Small intestine (tissue), 7 donors: Measurements from ENCODE around the gene NR2F1. TPM values are rescaled to one million over a fixed set of nuclear protein-coding genes. Genes with fewer than 3 reads are reported as not detected.
A peak's percentile ranks its signal among the peaks of the same experiment; 100 is the strongest.

Experiments used
- DNase-seq, 2 donors: peaks; one replicate each; pipeline versions ENCODE4 v3.0.0 to v3.0.0-alpha.2; 2013
- FAIRE-seq: peaks from 2 replicates; lab custom pipeline; 2012; peaks lifted over from hg19 to GRCh38; lab: Jason Lieb, UNC
- H3K27ac ChIP-seq, 3 donors: one replicate each; pipeline ENCODE4 v1.5.1; 2013; ENCODE audit warnings: low read length in 2 of 3, mild to moderate bottlenecking in 2 of 3, control low read depth in 1 of 3, inconsistent platforms in 1 of 3, low read depth in 1 of 3, moderate library complexity in 1 of 3
- H3K27me3 ChIP-seq, 3 donors: one replicate each; pipeline ENCODE4 v1.6.1; 2013; ENCODE audit warnings: low read length in 3 of 3, inconsistent platforms in 1 of 3; ENCODE audit not compliant: control insufficient read depth in 3 of 3, insufficient read depth in 3 of 3
- H3K36me3 ChIP-seq, 3 donors: one replicate each; pipeline ENCODE4 v1.6.1; 2013; ENCODE audit warnings: low read length in 3 of 3, inconsistent platforms in 1 of 3, low read depth in 1 of 3, mild to moderate bottlenecking in 1 of 3, moderate library complexity in 1 of 3; ENCODE audit not compliant: control insufficient read depth in 3 of 3, insufficient read depth in 2 of 3
- H3K4me1 ChIP-seq, 3 donors: one replicate each; pipeline ENCODE4 v1.6.1; 2013; ENCODE audit warnings: low read length in 2 of 3, inconsistent platforms in 1 of 3, low read depth in 1 of 3, mild to moderate bottlenecking in 1 of 3, moderate library complexity in 1 of 3; ENCODE audit not compliant: control insufficient read depth in 3 of 3, insufficient read depth in 2 of 3
- H3K4me3 ChIP-seq, 3 donors: one replicate each; pipeline ENCODE4 v1.5.1; 2013; ENCODE audit warnings: low read length in 3 of 3, control low read depth in 1 of 3, inconsistent platforms in 1 of 3, low read depth in 1 of 3, mild to moderate bottlenecking in 1 of 3, moderate library complexity in 1 of 3
- H3K9me3 ChIP-seq, 2 donors: one replicate each; pipeline ENCODE4 v1.6.1; 2013; ENCODE audit warnings: low read depth in 1 of 2, low read length in 1 of 2; ENCODE audit not compliant: control insufficient read depth in 2 of 2, insufficient read depth in 1 of 2
- WGBS, 3 donors: extraction: QIAGEN DNeasy Blood & Tissue Kit; methylation state at CpG; one replicate each; pipeline ENCODE4 v1.1.7; 2013; 5-methylcytosine and 5-hydroxymethylcytosine counted together
- polyA plus RNA-seq, 4 donors: library from polyadenylated mRNA; stranded (reverse) in 3 of 4; unstranded in 1 of 4; fragments of 200-250 nt in 3 of 4; fragments of 120-200 nt in 1 of 4; gene quantifications; one replicate each; pipeline versions ENCODE4 v1.2.1 to v1.2.3, GENCODE V29; 2013
- donor health status: healthy with polysubstance abuse.
- donor health status: control.
- donor health status: control.
- donor health status: Bipolar disorder and iron deficiency.
- donor health status: healthy.

The NR2F1 gene
- polyA plus RNA-seq, 4 donors: 0.67 to 12.1 (median 3.7) TPM

GRCh38 chr5:93599001-93599379, 16.0 kb downstream of the NR2F1 start:
- FAIRE-seq (no peak), DNase-seq (no peak)
- Histone ChIP-seq H3K4me3 (no peak overlapping the region), H3K36me3 (peaks cover 0 to 4% (median 0%) of the 10 kb centered on the region in 3 donors), H3K27me3 (peaks cover 8 to 96% (median 60%) of the 10 kb centered on the region in 3 donors), H3K9me3 (peaks cover 0 to 14% of the 10 kb centered on the region in 2 donors), H3K27ac (no peak overlapping the region), H3K4me1 (peaks cover 0 to 12% (median 0%) of the 10 kb centered on the region in 3 donors)
- WGBS, 3 donors: 12 to 35% (median 15%) methylated on average over 5 of the region's 5 CpGs

GRCh38 chr5:93599399-93600120, 16.5 kb downstream of the NR2F1 start:
- peaks cover 0 to 4% (median 0%) of the 10 kb centered on the region in 3 donors for H3K36me3 ChIP-seq
- H3K27me3 ChIP-seq: peaks cover 8 to 100% (median 62%) of the 10 kb centered on the region in 3 donors
- peaks cover 0 to 12% (median 0%) of the 10 kb centered on the region in 3 donors for H3K4me1 ChIP-seq
- FAIRE-seq (no peak), DNase-seq (peak in 1 of 2 donors; percentile 16)
- H3K9me3 ChIP-seq: peaks cover 0 to 14% of the 10 kb centered on the region in 2 donors
- no peak overlapping the region for H3K4me3 ChIP-seq
- H3K27ac ChIP-seq: no peak overlapping the region
- WGBS, 3 donors: 10 to 33% (median 14%) methylated on average over 17 of the region's 17 CpGs

GRCh38 chr5:93600409-93601070, 17.5 kb downstream of the NR2F1 start:
- Histone ChIP-seq H3K36me3 (no peaks in the 10 kb centered on the region), H3K9me3 (peaks cover 0 to 5% of the 10 kb centered on the region in 2 donors), H3K27me3 (peaks cover 5 to 99% (median 59%) of the 10 kb centered on the region in 3 donors), H3K4me1 (peaks cover 0 to 12% (median 0%) of the 10 kb centered on the region in 3 donors), H3K4me3 (no peak overlapping the region), H3K27ac (no peak overlapping the region)
- FAIRE-seq (no peak), DNase-seq (peak in 1 of 2 donors; percentile 4)
- 10 to 28% (median 18%) methylated on average over 8 of the region's 8 CpGs for WGBS, 3 donors

GRCh38 chr5:93601071-93601801, 18.2 kb downstream of the NR2F1 start:
- FAIRE-seq (no peak), DNase-seq (no peak)
- Histone ChIP-seq H3K27ac (no peak overlapping the region), H3K4me3 (no peak overlapping the region), H3K27me3 (peaks cover 5 to 99% (median 56%) of the 10 kb centered on the region in 3 donors), H3K4me1 (peaks cover 0 to 8% (median 0%) of the 10 kb centered on the region in 3 donors), H3K36me3 (no peaks in the 10 kb centered on the region), H3K9me3 (peaks cover 0 to 2% of the 10 kb centered on the region in 2 donors)
- WGBS, 3 donors: 27 to 46% (median 30%) methylated on average over 3 of the region's 3 CpGs

- Histone ChIP-seq H3K27me3 (peaks cover 5 to 94% (median 50%) of the 10 kb centered on the region in 3 donors), H3K36me3 (no peaks in the 10 kb centered on the region), H3K27ac (no peak overlapping the region), H3K4me3 (no peak overlapping the region), H3K4me1 (peaks cover 0 to 8% (median 0%) of the 10 kb centered on the region in 3 donors), H3K9me3 (peaks cover 0 to 2% of the 10 kb centered on the region in 2 donors)
- WGBS, 3 donors: 13 to 32% (median 17%) methylated on average over 9 of the region's 9 CpGs
- DNase-seq: peak in 1 of 2 donors; percentile 22
- FAIRE-seq: no peak
Measured at GRCh38 chr5:93601802-93602155, 18.8 kb downstream of the NR2F1 start.

- peak in 1 of 2 donors; percentile 26 for DNase-seq
- Histone ChIP-seq H3K4me3 (no peak overlapping the region), H3K27ac (no peak overlapping the region), H3K36me3 (no peaks in the 10 kb centered on the region), H3K9me3 (peaks cover 0 to under 1% of the 10 kb centered on the region in 2 donors), H3K27me3 (peaks cover 4 to 93% (median 48%) of the 10 kb centered on the region in 3 donors), H3K4me1 (peaks cover 0 to 8% (median 0%) of the 10 kb centered on the region in 3 donors)
- FAIRE-seq: no peak
- 9 to 36% (median 22%) methylated on average over 39 of the region's 39 CpGs for WGBS, 3 donors
Measured at GRCh38 chr5:93602241-93603077, 19.4 kb downstream of the NR2F1 start.

- H3K27ac ChIP-seq: no peak overlapping the region
- peaks cover 0 to 93% (median 44%) of the 10 kb centered on the region in 3 donors for H3K27me3 ChIP-seq
Measured at GRCh38 chr5:93603078-93603792, 20.2 kb downstream of the NR2F1 start.

More at GRCh38 chr5:93603078-93603792, 20.2 kb downstream of the NR2F1 start:
- Histone ChIP-seq H3K9me3 (no peaks in the 10 kb centered on the region), H3K36me3 (no peaks in the 10 kb centered on the region), H3K4me1 (peaks cover 0 to 8% (median 0%) of the 10 kb centered on the region in 3 donors), H3K4me3 (no peak overlapping the region)
- no peak for DNase-seq
- no peak for FAIRE-seq
- WGBS, 3 donors: 43 to 51% (median 47%) methylated on average over 8 of the region's 8 CpGs
